ENCODE results near the gene TNIP2. TPM values are rescaled to one million over a fixed set of nuclear protein-coding genes. Genes with fewer than 3 reads are reported as not detected.

TNIP2 gene
- total and polyA plus RNA-seq, 2 of the 13 experiments (the other 11 are each of a cell fraction or from before 2014, with no cell fraction given), result 25.6 to 38.0 TPM

DNA sequence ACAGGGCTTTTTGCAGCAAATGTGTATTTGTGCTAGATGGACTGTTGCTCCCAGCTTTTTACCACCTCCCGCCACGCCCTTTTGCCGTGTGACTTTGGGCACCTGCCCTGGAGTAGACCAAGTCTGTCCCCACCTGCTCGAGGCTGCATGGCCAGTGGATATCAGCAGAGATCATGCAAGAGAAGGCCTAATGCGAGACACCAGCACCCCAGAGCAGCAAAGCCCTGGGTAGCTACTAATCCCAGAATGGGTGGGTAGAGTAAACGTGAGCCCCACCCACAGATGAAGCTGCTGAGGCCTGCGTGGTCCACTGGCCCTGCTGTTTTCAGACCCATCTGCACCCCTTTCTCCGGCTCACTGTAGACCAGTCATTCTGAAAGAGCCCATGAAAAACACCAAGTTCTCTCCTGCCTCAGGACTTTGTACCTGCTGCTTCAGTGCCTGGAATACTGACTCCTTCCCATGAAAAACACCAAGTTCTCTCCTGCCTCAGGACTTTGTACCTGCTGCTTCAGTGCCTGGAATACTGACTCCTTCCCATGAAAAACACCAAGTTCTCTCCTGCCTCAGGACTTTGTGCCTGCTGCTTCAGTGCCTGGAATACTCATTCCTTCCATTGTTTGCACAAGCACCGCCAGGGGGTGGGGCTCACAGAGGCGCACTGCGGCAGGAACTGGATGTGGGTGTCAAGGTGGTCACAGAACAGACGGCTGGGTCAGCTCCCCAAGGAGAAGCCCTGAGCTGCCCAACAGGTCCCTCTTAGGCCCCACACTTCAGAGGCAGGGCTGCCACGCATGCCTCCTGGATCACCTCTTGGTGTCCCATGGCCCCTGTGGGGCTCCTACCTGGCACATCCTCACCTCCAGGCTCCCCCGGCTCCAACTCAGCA, 5.1 kb upstream of the TNIP2 start (continued):
- TF ChIP-seq, protein P1, sequence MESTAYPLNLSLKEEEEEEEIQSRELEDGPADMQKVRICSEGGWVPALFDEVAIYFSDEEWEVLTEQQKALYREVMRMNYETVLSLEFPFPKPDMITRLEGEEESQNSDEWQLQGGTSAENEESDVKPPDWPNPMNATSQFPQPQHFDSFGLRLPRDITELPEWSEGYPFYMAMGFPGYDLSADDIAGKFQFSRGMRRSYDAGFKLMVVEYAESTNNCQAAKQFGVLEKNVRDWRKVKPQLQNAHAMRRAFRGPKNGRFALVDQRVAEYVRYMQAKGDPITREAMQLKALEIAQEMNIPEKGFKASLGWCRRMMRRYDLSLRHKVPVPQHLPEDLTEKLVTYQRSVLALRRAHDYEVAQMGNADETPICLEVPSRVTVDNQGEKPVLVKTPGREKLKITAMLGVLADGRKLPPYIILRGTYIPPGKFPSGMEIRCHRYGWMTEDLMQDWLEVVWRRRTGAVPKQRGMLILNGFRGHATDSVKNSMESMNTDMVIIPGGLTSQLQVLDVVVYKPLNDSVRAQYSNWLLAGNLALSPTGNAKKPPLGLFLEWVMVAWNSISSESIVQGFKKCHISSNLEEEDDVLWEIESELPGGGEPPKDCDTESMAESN (CRISPR knock-in tag; conservative IDR thresholded peaks at IDR 0.05), result no peak
- TF ChIP-seq ZNF496 (CRISPR knock-in tag; IDR thresholded peaks at IDR 0.05; ENCODE audit: insufficient replicate concordance) (no peak), ZNF331 (CRISPR knock-in tag; IDR thresholded peaks at IDR 0.05) (peak; percentile 71; the same call in 1 of the 2 replicates), XBP1 (CRISPR knock-in tag; IDR thresholded peaks at IDR 0.05) (no peak), ZNF747 (CRISPR knock-in tag; IDR thresholded peaks at IDR 0.05; ENCODE audit: borderline replicate concordance) (no peak), ZC3H4 (CRISPR knock-in tag; IDR thresholded peaks at IDR 0.05; ENCODE audit: borderline replicate concordance) (no peak), RFX5 (IDR thresholded peaks at IDR 0.05; ENCODE audit: low read depth, low read length) (no peak), PAF1 (CRISPR knock-in tag; IDR thresholded peaks at IDR 0.05) (no peak), ZNF572 (CRISPR knock-in tag; IDR thresholded peaks at IDR 0.05) (no peak), SETDB1 (CRISPR knock-in tag; IDR thresholded peaks at IDR 0.05; ENCODE audit: borderline replicate concordance) (no peak), ZNF570 (CRISPR knock-in tag; IDR thresholded peaks at IDR 0.05; ENCODE audit: borderline replicate concordance) (no peak), RCOR2 (CRISPR knock-in tag; IDR thresholded peaks at IDR 0.05) (peak; percentile 56; the same call in 1 of the 2 replicates), RAD21 (CRISPR knock-in tag; IDR thresholded peaks at IDR 0.05) (peak; percentile 28; the same call in 1 of the 2 replicates), ZNF619 (CRISPR knock-in tag; IDR thresholded peaks at IDR 0.05) (no peak), CEBPG (CRISPR knock-in tag; IDR thresholded peaks at IDR 0.05) (peak; percentile 46; the same call in 1 of the 2 replicates), ZFP82 (CRISPR knock-in tag; IDR thresholded peaks at IDR 0.05; ENCODE audit: borderline replicate concordance) (no peak), NFE2L1 (CRISPR knock-in tag; IDR thresholded peaks at IDR 0.05; ENCODE audit: borderline replicate concordance) (no peak), ARID2 (CRISPR knock-in tag; IDR thresholded peaks at IDR 0.05; ENCODE audit: borderline replicate concordance) (no peak), MYC (CRISPR knock-in tag; IDR thresholded peaks at IDR 0.05; ENCODE audit: borderline replicate concordance) (peak; percentile 44; the same call in 1 of the 2 replicates)
- TF ChIP-seq, protein P2, sequence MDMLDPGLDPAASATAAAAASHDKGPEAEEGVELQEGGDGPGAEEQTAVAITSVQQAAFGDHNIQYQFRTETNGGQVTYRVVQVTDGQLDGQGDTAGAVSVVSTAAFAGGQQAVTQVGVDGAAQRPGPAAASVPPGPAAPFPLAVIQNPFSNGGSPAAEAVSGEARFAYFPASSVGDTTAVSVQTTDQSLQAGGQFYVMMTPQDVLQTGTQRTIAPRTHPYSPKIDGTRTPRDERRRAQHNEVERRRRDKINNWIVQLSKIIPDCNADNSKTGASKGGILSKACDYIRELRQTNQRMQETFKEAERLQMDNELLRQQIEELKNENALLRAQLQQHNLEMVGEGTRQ (IDR thresholded peaks at IDR 0.05; ENCODE audit: low read depth, low read length), result no peak
- TF ChIP-seq, protein P2 (CRISPR knock-in tag; IDR thresholded peaks at IDR 0.05; ENCODE audit: borderline replicate concordance), result no peak
- TF ChIP-seq, protein P3, sequence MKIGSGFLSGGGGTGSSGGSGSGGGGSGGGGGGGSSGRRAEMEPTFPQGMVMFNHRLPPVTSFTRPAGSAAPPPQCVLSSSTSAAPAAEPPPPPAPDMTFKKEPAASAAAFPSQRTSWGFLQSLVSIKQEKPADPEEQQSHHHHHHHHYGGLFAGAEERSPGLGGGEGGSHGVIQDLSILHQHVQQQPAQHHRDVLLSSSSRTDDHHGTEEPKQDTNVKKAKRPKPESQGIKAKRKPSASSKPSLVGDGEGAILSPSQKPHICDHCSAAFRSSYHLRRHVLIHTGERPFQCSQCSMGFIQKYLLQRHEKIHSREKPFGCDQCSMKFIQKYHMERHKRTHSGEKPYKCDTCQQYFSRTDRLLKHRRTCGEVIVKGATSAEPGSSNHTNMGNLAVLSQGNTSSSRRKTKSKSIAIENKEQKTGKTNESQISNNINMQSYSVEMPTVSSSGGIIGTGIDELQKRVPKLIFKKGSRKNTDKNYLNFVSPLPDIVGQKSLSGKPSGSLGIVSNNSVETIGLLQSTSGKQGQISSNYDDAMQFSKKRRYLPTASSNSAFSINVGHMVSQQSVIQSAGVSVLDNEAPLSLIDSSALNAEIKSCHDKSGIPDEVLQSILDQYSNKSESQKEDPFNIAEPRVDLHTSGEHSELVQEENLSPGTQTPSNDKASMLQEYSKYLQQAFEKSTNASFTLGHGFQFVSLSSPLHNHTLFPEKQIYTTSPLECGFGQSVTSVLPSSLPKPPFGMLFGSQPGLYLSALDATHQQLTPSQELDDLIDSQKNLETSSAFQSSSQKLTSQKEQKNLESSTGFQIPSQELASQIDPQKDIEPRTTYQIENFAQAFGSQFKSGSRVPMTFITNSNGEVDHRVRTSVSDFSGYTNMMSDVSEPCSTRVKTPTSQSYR (CRISPR knock-in tag; IDR thresholded peaks at IDR 0.05; ENCODE audit: borderline replicate concordance), result peak; percentile 74; the same call in 1 of the 2 replicates
